Neuron (in vitro differentiated cells): Measurements from ENCODE around the gene SLC35A4.
"Not testable (repeated sequence)": the region's sequence is repeated elsewhere in the genome, so short reads cannot be mapped to it uniquely, and the experiment has no call there.

Experiments used
- H2AFZ ChIP-seq: one replicate; pipeline ENCODE4 v1.6.1; 2013; ENCODE audit warnings: low read depth, mild to moderate bottlenecking, inconsistent platforms, low read length, moderate library complexity
- H3K27me3 ChIP-seq: one replicate; pipeline ENCODE4 v1.6.1; 2013; ENCODE audit warnings: low read length; ENCODE audit not compliant: insufficient read depth
- H3K36me3 ChIP-seq: one replicate; pipeline ENCODE4 v1.6.1; 2013; ENCODE audit warnings: low read length; ENCODE audit not compliant: insufficient read depth
- H3K4me1 ChIP-seq: one replicate; pipeline ENCODE4 v1.6.1; 2013; ENCODE audit warnings: low read length; ENCODE audit not compliant: insufficient read depth
- H3K4me3 ChIP-seq: 2 replicates; pipeline ENCODE4 v1.5.1; 2013; ENCODE audit warnings: mild to moderate bottlenecking, low read length, moderate library complexity
- H3K9me3 ChIP-seq: one replicate; pipeline ENCODE4 v1.6.1; 2013; ENCODE audit warnings: low read length

SLC35A4 gene

GRCh38 chr5:140576776-140577201 lies 12.2 kb downstream of the SLC35A4 start:
- no peaks in the 10 kb centered on the region for H3K36me3 ChIP-seq

DNA sequence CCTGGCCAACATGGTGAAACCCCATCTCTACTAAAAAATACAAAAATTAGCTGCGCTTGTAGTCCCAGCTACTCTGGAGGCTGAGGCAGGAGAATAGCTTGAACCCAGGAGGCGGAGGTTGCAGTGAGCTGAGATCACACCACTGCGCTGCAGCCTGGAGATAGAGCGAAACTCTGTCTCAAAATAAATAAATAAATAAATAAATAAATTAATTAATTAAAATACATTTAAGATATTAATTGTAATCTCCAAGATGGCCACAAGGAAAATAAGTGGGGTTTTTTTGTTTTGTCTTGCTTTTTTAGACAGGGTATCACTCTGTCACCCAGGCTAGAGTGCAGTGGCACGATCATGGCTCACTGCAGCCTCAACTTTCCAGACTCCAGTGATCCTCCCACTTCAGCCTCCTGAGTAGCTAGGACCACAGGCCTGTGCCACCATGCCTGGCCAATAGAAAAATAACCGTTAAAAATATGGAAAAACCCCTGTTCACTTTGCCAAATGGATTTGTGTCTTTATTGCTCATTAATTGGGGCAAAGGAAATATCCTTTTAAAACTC lies 14.6 kb downstream of the SLC35A4 start:
- H3K4me1 ChIP-seq, H2AFZ ChIP-seq, H3K4me3 ChIP-seq, H3K27me3 ChIP-seq, H3K36me3 ChIP-seq, H3K9me3 ChIP-seq: not testable (repeated sequence)

More at GRCh38 chr5:140576776-140577201, 12.2 kb downstream of the SLC35A4 start:
- peak overlapping the region; percentile 69 for H2AFZ ChIP-seq
- H3K4me1 ChIP-seq, result no peaks in the 10 kb centered on the region
- no peaks in the 10 kb centered on the region for H3K9me3 ChIP-seq
- no peaks in the 10 kb centered on the region for H3K27me3 ChIP-seq
- H3K4me3 ChIP-seq, result no peak overlapping the region

DNA sequence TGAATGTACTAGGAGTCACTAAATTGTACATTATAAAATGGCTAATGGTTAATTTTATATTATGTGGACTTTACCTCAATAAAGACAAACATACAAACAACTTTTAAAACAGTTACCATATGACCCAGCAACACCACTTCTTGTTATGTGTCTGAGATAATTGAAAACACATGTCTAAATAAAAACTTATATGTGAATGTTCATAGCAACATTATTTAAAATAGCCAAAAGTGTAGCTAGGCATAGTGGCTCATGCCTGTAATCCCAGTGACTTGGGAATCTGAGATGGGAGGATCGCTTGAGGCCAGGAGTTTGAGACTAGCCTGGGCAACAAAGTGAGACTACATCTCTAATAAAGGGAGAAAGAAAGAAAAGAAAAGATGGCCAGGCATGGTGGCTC lies 22.9 kb downstream of the SLC35A4 start:
- Histone ChIP-seq H3K36me3 (no peaks in the 10 kb centered on the region), H3K27me3 (no peaks in the 10 kb centered on the region), H2AFZ (no peak overlapping the region), H3K4me3 (no peak overlapping the region), H3K4me1 (no peaks in the 10 kb centered on the region), H3K9me3 (no peaks in the 10 kb centered on the region)

DNA sequence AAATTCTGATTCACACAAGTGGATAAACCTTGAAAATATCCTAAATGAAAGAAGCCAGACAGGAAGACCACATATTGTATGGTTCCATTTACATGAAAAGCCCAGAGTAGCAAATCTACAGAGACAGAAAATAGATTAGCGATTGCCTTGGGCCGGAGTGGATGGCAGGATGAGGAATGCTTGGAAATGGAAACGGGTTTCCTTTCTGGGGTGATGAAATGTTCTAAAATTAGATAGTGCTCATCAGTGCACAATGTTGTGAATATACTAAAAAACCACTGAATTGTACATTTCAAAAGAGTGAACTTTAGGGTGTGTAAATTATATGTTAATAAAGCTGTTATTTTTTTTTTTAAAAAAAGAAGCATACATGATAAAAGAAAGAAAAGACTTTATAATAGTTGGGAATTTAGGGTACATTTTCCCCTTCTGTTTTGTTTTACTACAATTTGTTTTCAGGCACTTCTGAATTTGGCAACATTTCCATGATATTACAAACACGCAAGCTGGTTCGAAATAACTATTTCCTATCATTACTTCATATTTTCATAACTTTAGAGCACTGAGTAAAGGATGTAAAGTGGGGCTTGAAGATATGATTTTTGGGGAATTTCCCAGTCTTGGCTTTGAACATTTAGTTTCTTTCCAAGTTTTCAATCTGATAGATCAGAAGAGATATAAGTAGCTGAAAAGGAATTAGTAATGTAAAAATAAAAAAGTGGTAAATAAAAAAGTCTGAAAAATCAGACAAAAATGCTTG lies 23.9 kb downstream of the SLC35A4 start:
- Histone ChIP-seq H3K36me3 (no peaks in the 10 kb centered on the region), H2AFZ (no peak overlapping the region), H3K27me3 (no peaks in the 10 kb centered on the region), H3K4me3 (no peak overlapping the region), H3K9me3 (no peaks in the 10 kb centered on the region), H3K4me1 (no peaks in the 10 kb centered on the region)

GRCh38 chr5:140590861-140591260 lies 26.2 kb downstream of the SLC35A4 start:
- Histone ChIP-seq H2AFZ (no peak overlapping the region), H3K9me3 (no peaks in the 10 kb centered on the region), H3K36me3 (no peaks in the 10 kb centered on the region), H3K4me1 (no peaks in the 10 kb centered on the region), H3K4me3 (no peak overlapping the region), H3K27me3 (peaks cover 3% of the 10 kb centered on the region)

DNA sequence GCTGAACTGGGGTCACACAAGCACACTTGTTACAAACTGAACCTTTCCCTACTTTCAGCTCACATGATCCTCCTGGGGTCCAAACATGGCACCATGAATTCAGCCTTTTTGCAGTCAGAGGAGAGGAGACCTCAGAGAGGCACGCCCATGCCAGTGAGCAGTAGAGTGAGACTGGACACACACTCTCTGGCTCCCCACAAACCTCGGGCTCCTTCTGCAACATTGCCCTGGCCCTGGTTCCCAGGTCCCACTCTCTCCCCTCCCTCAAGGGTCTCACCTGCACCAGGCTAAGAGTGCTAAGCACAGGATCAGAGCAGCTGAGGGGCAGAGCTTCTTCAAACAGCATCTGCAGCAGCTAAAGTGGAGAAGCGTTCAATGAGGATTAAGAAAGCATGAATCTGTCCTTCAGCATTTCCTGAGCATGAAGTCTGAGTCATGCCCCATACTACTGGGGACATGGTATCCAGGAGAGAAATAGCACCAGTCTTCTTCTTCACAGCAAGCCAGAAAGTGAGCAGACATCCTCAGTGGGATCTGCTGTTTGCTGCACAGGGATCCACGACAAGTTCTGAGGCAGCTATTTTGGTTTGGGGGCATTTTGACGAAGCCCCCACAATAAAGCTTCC lies 27.2 kb downstream of the SLC35A4 start:
- Histone ChIP-seq H3K4me1 (no peaks in the 10 kb centered on the region), H2AFZ (no peak overlapping the region), H3K36me3 (no peaks in the 10 kb centered on the region), H3K27me3 (peaks cover 9% of the 10 kb centered on the region), H3K9me3 (no peaks in the 10 kb centered on the region), H3K4me3 (no peak overlapping the region)

DNA sequence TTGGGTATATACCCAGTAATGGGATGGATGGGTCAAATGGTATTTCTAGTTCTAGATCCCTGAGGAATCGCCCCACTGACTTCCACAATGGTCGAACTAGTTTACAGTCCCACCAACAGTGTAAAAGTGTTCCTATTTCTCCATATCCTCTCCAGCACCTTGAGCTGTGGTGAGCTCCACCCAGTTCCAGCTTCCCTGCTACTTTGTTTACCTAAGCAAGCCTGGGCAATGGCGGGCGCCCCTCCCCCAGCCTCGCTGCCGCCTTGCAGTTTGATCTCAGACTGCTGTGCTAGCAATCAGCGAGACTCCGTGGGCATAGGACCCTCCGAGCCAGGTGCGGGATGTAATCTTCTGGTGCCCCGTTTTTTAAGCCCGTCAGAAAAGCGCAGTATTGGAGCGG lies 28.4 kb downstream of the SLC35A4 start:
- H3K9me3 ChIP-seq, H3K36me3 ChIP-seq, H3K4me1 ChIP-seq, H2AFZ ChIP-seq, H3K27me3 ChIP-seq, H3K4me3 ChIP-seq: not testable (repeated sequence)

DNA sequence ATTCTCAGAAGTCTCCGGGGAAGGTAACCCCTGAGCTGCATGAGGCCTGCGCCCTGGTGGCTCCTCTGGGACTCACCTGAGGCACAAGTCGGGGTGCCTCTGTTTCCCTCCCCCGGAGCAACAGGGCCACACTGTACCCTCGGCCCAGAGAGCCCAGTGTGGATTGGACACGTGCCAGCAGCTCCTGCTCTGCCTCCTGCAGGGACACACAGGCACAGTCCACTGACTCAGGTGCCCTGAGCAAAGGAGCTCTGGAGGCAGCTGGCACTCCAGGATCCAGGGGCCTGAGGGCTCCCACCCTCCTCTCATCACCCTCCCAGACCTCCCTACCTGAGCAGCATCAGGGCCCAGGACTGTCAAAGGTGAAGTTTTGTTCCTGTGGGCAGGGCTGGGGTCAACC lies 29.5 kb downstream of the SLC35A4 start:
- H3K27me3 ChIP-seq, result peaks cover 9% of the 10 kb centered on the region
- H3K36me3 ChIP-seq, result no peaks in the 10 kb centered on the region
- no peaks in the 10 kb centered on the region for H3K9me3 ChIP-seq
- H3K4me3 ChIP-seq, result no peak overlapping the region
- H3K4me1 ChIP-seq, result no peaks in the 10 kb centered on the region
- H2AFZ ChIP-seq, result no peak overlapping the region

DNA sequence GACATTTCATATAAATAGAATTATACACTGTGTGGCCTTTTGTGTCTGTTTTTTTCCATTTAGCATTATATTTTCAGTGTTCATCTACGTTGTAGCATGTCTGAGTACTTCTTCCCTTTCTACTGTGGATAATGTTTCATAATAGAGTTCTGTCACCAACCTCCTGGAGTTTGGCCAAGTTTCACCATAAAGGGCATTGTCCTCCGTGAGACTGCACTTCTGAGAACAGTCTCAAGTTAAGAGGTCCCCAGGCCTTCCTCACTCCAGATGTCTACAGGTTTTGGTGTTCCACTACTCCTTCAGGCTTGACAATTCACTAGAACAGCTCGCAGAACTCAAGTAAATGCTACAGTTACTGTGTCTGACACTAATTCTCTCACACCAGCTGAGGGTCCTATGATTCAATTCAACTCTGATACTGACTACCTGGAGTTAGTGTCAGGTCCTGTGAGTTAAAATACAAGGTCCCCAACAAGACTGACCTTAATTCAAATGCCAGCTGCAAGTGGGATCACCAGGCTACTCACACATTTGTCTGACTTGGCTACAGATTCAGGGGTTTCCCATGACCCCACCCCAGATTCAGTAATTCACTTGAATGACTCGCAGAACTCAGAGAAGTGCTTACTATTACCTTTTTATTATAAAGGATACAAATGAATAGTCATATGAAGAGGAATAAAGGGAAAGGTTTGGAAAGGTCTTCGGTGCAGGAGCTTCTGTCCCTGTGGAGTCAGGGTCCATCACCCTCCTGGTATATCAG lies 31.1 kb downstream of the SLC35A4 start:
- no peak overlapping the region for H2AFZ ChIP-seq
- H3K4me3 ChIP-seq, result no peak overlapping the region
- H3K9me3 ChIP-seq, result no peaks in the 10 kb centered on the region
- H3K27me3 ChIP-seq, result peaks cover 9% of the 10 kb centered on the region
- no peaks in the 10 kb centered on the region for H3K4me1 ChIP-seq
- no peaks in the 10 kb centered on the region for H3K36me3 ChIP-seq

GRCh38 chr5:140596321-140596741 lies 31.7 kb downstream of the SLC35A4 start:
- Histone ChIP-seq H2AFZ (no peak overlapping the region), H3K36me3 (no peaks in the 10 kb centered on the region), H3K9me3 (no peaks in the 10 kb centered on the region), H3K27me3 (peaks cover 9% of the 10 kb centered on the region), H3K4me3 (no peak overlapping the region), H3K4me1 (no peaks in the 10 kb centered on the region)

GRCh38 chr5:140598836-140599235 lies 34.2 kb downstream of the SLC35A4 start:
- Histone ChIP-seq H3K9me3 (no peaks in the 10 kb centered on the region), H3K27me3 (peaks cover 9% of the 10 kb centered on the region), H2AFZ (no peak overlapping the region), H3K36me3 (no peaks in the 10 kb centered on the region), H3K4me1 (no peaks in the 10 kb centered on the region), H3K4me3 (no peak overlapping the region)

- Histone ChIP-seq H3K4me1 (no peaks in the 10 kb centered on the region), H3K4me3 (no peak overlapping the region), H3K36me3 (no peaks in the 10 kb centered on the region), H3K9me3 (no peaks in the 10 kb centered on the region), H3K27me3 (peaks cover 9% of the 10 kb centered on the region), H2AFZ (no peak overlapping the region)
Observed at GRCh38 chr5:140600096-140600495, 35.5 kb downstream of the SLC35A4 start.

- no peaks in the 10 kb centered on the region for H3K27me3 ChIP-seq
- H2AFZ ChIP-seq, result no peak overlapping the region
- no peak overlapping the region for H3K4me3 ChIP-seq
- no peaks in the 10 kb centered on the region for H3K36me3 ChIP-seq
- H3K9me3 ChIP-seq, result no peaks in the 10 kb centered on the region
- H3K4me1 ChIP-seq, result no peaks in the 10 kb centered on the region
Observed at GRCh38 chr5:140602147-140602546, 37.5 kb downstream of the SLC35A4 start.
